Measurements from ENCODE around the gene SIGLECL1.

SIGLECL1 gene

DNA sequence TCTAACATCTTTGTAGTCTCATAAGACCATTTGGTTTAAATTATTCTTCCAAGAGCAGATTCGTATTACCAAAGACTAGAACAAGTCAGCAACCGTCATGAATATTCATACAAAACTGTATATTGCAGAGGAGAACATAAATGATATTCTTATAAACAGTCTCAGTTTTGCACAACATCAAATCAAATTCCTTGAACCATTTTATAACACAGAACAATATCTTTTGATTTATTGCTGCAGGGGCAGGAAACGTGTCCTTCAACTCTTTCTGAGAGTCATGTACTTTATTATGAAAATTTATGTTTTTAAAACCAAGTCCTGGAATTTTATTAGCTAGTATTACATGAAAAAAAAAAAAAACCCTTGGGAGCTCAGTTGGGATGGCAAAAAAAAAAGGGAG lies 26.2 kb downstream of the SIGLECL1 start:
- TF ChIP-seq, protein P1, sequence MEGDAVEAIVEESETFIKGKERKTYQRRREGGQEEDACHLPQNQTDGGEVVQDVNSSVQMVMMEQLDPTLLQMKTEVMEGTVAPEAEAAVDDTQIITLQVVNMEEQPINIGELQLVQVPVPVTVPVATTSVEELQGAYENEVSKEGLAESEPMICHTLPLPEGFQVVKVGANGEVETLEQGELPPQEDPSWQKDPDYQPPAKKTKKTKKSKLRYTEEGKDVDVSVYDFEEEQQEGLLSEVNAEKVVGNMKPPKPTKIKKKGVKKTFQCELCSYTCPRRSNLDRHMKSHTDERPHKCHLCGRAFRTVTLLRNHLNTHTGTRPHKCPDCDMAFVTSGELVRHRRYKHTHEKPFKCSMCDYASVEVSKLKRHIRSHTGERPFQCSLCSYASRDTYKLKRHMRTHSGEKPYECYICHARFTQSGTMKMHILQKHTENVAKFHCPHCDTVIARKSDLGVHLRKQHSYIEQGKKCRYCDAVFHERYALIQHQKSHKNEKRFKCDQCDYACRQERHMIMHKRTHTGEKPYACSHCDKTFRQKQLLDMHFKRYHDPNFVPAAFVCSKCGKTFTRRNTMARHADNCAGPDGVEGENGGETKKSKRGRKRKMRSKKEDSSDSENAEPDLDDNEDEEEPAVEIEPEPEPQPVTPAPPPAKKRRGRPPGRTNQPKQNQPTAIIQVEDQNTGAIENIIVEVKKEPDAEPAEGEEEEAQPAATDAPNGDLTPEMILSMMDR (IDR thresholded peaks at IDR 0.05) = no peak
- Histone ChIP-seq H3K9ac (no peak overlapping the region), H3K27me3 (ENCODE audit: control insufficient read depth, insufficient read depth, low read length) (no peaks in the 10 kb centered on the region), H2AFZ (no peak overlapping the region), H3K36me3 (ENCODE audit: control insufficient read depth, insufficient read depth, low read length) (no peaks in the 10 kb centered on the region), H3K4me2 (ENCODE audit: low read length) (no peak overlapping the region), H3K4me3 (ENCODE audit: low read depth, low read length) (no peak overlapping the region), H3K9me3 (ENCODE audit: control insufficient read depth, low read length) (no peaks in the 10 kb centered on the region), H3K79me2 (no peaks in the 10 kb centered on the region), H3K27ac (no peak overlapping the region), H3K4me1 (peaks cover 9% of the 10 kb centered on the region)

DNA sequence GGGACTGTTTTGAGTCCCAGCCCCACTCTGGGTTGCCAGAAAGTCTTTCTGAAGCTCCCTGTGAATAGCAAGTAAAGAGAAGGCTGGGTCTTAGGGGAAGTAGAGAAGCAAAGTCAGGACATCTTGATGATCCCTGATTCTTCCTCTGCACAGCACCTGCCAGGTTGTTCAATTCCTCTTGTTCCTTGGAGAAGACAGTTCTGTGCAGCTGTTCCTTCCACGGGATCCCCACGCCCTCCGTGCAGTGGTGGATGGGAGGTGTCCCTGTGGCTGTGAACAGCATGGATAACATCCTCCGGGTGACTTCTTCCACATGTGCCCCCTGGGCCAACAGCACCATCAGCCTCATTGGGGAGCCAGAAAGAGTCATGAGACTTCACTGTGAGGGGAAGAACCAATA lies 31.5 kb downstream of the SIGLECL1 start:
- Histone ChIP-seq H3K4me2 (ENCODE audit: low read length) (no peak overlapping the region), H3K4me1 (peaks cover 3% of the 10 kb centered on the region), H3K9me3 (ENCODE audit: control insufficient read depth, low read length) (no peaks in the 10 kb centered on the region), H3K27me3 (ENCODE audit: control insufficient read depth, insufficient read depth, low read length) (no peaks in the 10 kb centered on the region), H3K79me2 (no peaks in the 10 kb centered on the region), H3K9ac (no peak overlapping the region), H2AFZ (no peak overlapping the region), H3K27ac (no peak overlapping the region), H3K36me3 (ENCODE audit: control insufficient read depth, insufficient read depth, low read length) (no peaks in the 10 kb centered on the region), H3K4me3 (ENCODE audit: low read depth, low read length) (no peak overlapping the region)
- TF ChIP-seq, protein P1 (IDR thresholded peaks at IDR 0.05) = no peak

DNA sequence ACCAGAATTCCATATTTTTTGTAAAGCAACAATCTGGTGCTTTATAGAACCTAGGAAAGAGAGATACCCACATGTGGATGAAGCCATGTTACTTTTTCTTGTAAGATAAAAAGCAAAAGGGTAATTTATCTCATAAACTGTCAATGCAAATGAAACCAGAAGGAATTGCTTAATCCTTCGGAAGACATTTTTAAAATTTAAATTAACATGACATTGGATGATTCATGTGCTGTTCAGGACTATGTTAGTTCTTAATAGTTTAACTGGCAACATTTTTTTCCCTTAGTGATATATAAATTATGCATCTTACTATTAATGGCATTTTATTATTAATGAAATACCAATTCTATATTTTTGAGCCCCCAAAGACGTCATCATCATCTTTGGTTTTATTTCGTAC lies 34.8 kb downstream of the SIGLECL1 start:
- no peak overlapping the region for H3K4me2 ChIP-seq (ENCODE audit: low read length)
- no peak overlapping the region for H3K9ac ChIP-seq
- H3K27me3 ChIP-seq (ENCODE audit: control insufficient read depth, insufficient read depth, low read length) = no peaks in the 10 kb centered on the region
- no peak overlapping the region for H3K4me3 ChIP-seq (ENCODE audit: low read depth, low read length)
- H3K79me2 ChIP-seq = no peaks in the 10 kb centered on the region
- H3K36me3 ChIP-seq (ENCODE audit: control insufficient read depth, insufficient read depth, low read length) = no peaks in the 10 kb centered on the region
- no peaks in the 10 kb centered on the region for H3K9me3 ChIP-seq (ENCODE audit: control insufficient read depth, low read length)
- no peak overlapping the region for H2AFZ ChIP-seq
- TF ChIP-seq, protein P1 (IDR thresholded peaks at IDR 0.05) = no peak
- no peak overlapping the region for H3K27ac ChIP-seq
- H3K4me1 ChIP-seq = no peaks in the 10 kb centered on the region

DNA sequence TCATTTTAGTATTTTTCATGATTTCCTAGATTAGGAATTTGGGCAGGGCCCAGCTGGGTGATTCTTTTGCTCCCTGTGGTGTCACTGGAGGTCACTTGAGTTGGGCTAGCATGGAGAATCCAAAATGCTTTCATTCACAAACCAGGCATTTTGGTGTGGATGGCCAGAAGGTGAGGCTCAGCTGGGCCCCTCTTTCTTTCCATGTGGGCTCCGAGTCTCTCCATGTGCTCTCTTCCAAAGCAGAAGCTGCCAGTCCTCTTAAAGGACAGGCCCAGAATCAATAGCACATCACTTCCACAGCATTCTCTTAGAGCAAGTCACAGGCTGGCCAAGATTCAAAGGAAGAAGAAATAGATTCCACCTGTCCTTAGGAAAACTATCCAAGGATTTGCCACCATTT lies 38.8 kb downstream of the SIGLECL1 start:
- Histone ChIP-seq H3K4me2 (ENCODE audit: low read length) (no peak overlapping the region), H3K27ac (no peak overlapping the region), H3K4me1 (no peaks in the 10 kb centered on the region), H3K79me2 (no peaks in the 10 kb centered on the region), H3K27me3 (ENCODE audit: control insufficient read depth, insufficient read depth, low read length) (no peaks in the 10 kb centered on the region), H3K36me3 (ENCODE audit: control insufficient read depth, insufficient read depth, low read length) (no peaks in the 10 kb centered on the region), H3K4me3 (ENCODE audit: low read depth, low read length) (no peak overlapping the region), H3K9me3 (ENCODE audit: control insufficient read depth, low read length) (no peaks in the 10 kb centered on the region), H3K9ac (no peak overlapping the region), H2AFZ (no peak overlapping the region)
- TF ChIP-seq, protein P1 (IDR thresholded peaks at IDR 0.05) = no peak

DNA sequence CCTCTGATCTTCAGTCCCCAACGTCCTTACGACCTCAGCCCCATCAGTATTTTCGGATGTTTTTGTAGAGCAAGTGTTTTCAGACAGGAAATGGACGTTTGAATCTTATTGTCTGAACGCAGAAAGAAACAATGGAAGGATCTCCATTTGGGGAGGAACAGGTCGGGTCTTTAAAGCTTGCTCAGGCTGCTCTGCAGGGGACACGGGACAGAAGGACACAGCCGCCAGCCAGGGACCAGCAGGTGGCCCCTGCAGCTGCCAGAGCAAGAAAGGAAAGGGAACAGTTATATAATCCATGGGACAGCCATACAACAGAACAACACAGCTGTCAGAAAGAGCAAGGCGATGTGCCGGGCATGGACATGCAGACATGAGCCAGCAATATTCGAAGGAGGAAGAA lies 42.1 kb downstream of the SIGLECL1 start:
- TF ChIP-seq, protein P1 (IDR thresholded peaks at IDR 0.05) = no peak

More for the DNA sequence above, 42.1 kb downstream of the SIGLECL1 start:
- H2AFZ ChIP-seq = no peak overlapping the region
- H3K79me2 ChIP-seq = no peaks in the 10 kb centered on the region
- no peak overlapping the region for H3K4me3 ChIP-seq (ENCODE audit: low read depth, low read length)
- peaks cover 7% of the 10 kb centered on the region for H3K4me1 ChIP-seq
- no peaks in the 10 kb centered on the region for H3K9me3 ChIP-seq (ENCODE audit: control insufficient read depth, low read length)
- H3K4me2 ChIP-seq (ENCODE audit: low read length) = no peak overlapping the region
- no peaks in the 10 kb centered on the region for H3K27me3 ChIP-seq (ENCODE audit: control insufficient read depth, insufficient read depth, low read length)
- no peaks in the 10 kb centered on the region for H3K36me3 ChIP-seq (ENCODE audit: control insufficient read depth, insufficient read depth, low read length)
- H3K27ac ChIP-seq = no peak overlapping the region
- H3K9ac ChIP-seq = no peak overlapping the region
